Prostate gland (tissue), 2 donors: ENCODE data around the gene RNF114.

Source experiments
- CTCF ChIP-seq, 4 experiments: fragments of 200-600 bp in 2 of 4; fragments of 450-650 bp in 2 of 4; sonication (generic) in 2 of 4; IDR thresholded peaks; 1 replicate in 3 of 4; 2 replicates in 1 of 4; pipeline ENCODE4 v1.5.1; 2016 to 2019; ENCODE audit warnings: antibody characterized with exemption in 4 of 4, mild to moderate bottlenecking in 2 of 4, moderate library complexity in 2 of 4
- POLR2A ChIP-seq: fragments of 450-650 bp; IDR thresholded peaks from one replicate; pipeline ENCODE4 v1.6.1; 2016; ENCODE audit warnings: antibody characterized with exemption, mild to moderate bottlenecking
- POLR2AphosphoS5 ChIP-seq: sonication (generic); formaldehyde crosslinking; IDR thresholded peaks from one replicate; pipeline ENCODE4 v1.6.1; 2017; ENCODE audit warnings: antibody characterized with exemption

GRCh38 chr20:49894073-49894470, 42.1 kb upstream of the RNF114 start:
- TF ChIP-seq CTCF (IDR thresholded peaks at IDR 0.05) (no peak), POLR2A (no peak), POLR2AphosphoS5 (no peak)
